GM13977 (cell line): ENCODE measurements around the gene DLG1.

Experiments used
- DNase-seq: peaks from one replicate; pipeline ENCODE4 v3.0.0; 2012; ENCODE audit warnings: low spot score
- CTCF ChIP-seq: IDR thresholded peaks from 2 replicates; pipeline ENCODE4 v1.5.1; 2012; ENCODE audit warnings: mild to moderate bottlenecking, control low read depth; ENCODE audit not compliant: insufficient read depth; ENCODE audit errors: extremely low read depth, missing control alignments
- in situ Hi-C: fragments of 300-500 bp; cut with MboI; formaldehyde crosslinking; loops from one replicate; pipeline ENCODE4 v1.12.0; 2022; ENCODE audit warnings: low sequenced_read_pairs, low pct_unique_long_range_greater_than_20kb, mixed read lengths, inconsistent platforms; ENCODE audit not compliant: unreplicated experiment

DLG1 gene

GRCh38 chr3:197026481-197026866 lies 271.9 kb downstream of the DLG1 start:
- DNase-seq = peak; percentile 12
- no peak for TF ChIP-seq CTCF
- in situ Hi-C loops = no loop called here

- in situ Hi-C loops = no loop called here
- peak; percentile 13 for DNase-seq
- TF ChIP-seq CTCF = no peak
Measured at GRCh38 chr3:197025736-197026480, 272.5 kb downstream of the DLG1 start.

- in situ Hi-C loops = loop anchor here (25.0 kb wide), 2 partner anchors 162 to 487 kb away; no protein-coding TSS in a partner anchor
- TF ChIP-seq CTCF = no peak
- DNase-seq = peak; percentile 12
Measured at GRCh38 chr3:197024881-197025735, 273.3 kb downstream of the DLG1 start.

GRCh38 chr3:197023998-197024651 lies 274.3 kb downstream of the DLG1 start:
- TF ChIP-seq CTCF = no peak
- in situ Hi-C loops = loop anchor here (25.0 kb wide), 2 partner anchors 163 to 488 kb away; no protein-coding TSS in a partner anchor
- no peak for DNase-seq

GRCh38 chr3:197023241-197023997 lies 275.0 kb downstream of the DLG1 start:
- in situ Hi-C loops = loop anchor here (25.0 kb wide), 2 partner anchors 164 to 489 kb away; no protein-coding TSS in a partner anchor
- no peak for TF ChIP-seq CTCF
- peak; percentile 83 for DNase-seq
